HepG2 (cell line): ENCODE results near the gene ANAPC2. TPM values are rescaled to one million over a fixed set of nuclear protein-coding genes. Genes with fewer than 3 reads are reported as not detected.

Source experiments
- FOXK2 ChIP-seq: fragments of 450-650 bp; IDR thresholded peaks from 2 replicates; pipeline ENCODE4 v1.6.1; 2016
- FOXO1 ChIP-seq: sonication (generic); formaldehyde crosslinking; IDR thresholded peaks from 2 replicates; pipeline ENCODE4 v1.4.0; 2020; ENCODE audit warnings: missing genetic modification reagents
- HNRNPK ChIP-seq: fragments of 200-400 bp; formaldehyde crosslinking; IDR thresholded peaks from 2 replicates; pipeline ENCODE4 v1.6.1; 2018; ENCODE audit warnings: low read length, low read depth, moderate library complexity, mild to moderate bottlenecking; ENCODE audit not compliant: poor library complexity, severe bottlenecking
- KAT2B ChIP-seq: fragments of 150-350 bp; IDR thresholded peaks from 2 replicates; pipeline ENCODE4 v1.6.1; 2014; ENCODE audit warnings: low read depth, low read length, borderline replicate concordance
- KLF11 ChIP-seq: IDR thresholded peaks from 2 replicates; pipeline ENCODE4 v1.6.1; 2016; ENCODE audit warnings: missing compliant biosample characterization
- PCBP1 ChIP-seq: fragments of 200-400 bp; formaldehyde crosslinking; IDR thresholded peaks from 2 replicates; pipeline ENCODE4 v1.6.1; 2017; ENCODE audit warnings: mild to moderate bottlenecking, low read depth, low read length, borderline replicate concordance
- PCBP2 ChIP-seq: fragments of 200-400 bp; formaldehyde crosslinking; optimal IDR thresholded peaks from 2 replicates; pipeline ENCODE3; 2018; ENCODE audit warnings: low read length, low read depth; ENCODE audit not compliant: poor library complexity, severe bottlenecking
- SRF ChIP-seq: IDR thresholded peaks from 2 replicates; pipeline ENCODE4 v1.6.1; 2011; ENCODE audit warnings: mild to moderate bottlenecking, low read depth, low read length, moderate library complexity
- SYNCRIP ChIP-seq: fragments of 200-400 bp; formaldehyde crosslinking; IDR thresholded peaks from 2 replicates; pipeline ENCODE4 v1.6.1; 2018; ENCODE audit warnings: mild to moderate bottlenecking, low read depth, low read length; ENCODE audit not compliant: insufficient read depth
- TCF7L2 ChIP-seq: IDR thresholded peaks from 2 replicates; pipeline ENCODE4 v1.6.1; 2011; ENCODE audit warnings: mild to moderate bottlenecking, low read depth, low read length, moderate library complexity
- UBTF ChIP-seq: sonication (generic); formaldehyde crosslinking; IDR thresholded peaks from 2 replicates; pipeline ENCODE4 v1.4.0; 2020; ENCODE audit warnings: mild to moderate bottlenecking, missing genetic modification reagents
- ZGPAT ChIP-seq: IDR thresholded peaks from 2 replicates; pipeline ENCODE4 v1.6.1; 2016; ENCODE audit warnings: mild to moderate bottlenecking
- ZHX2 ChIP-seq, 2 experiments: sonication (generic) in 1 of 2; formaldehyde crosslinking in 1 of 2; IDR thresholded peaks; 2 replicates each; pipeline versions ENCODE4 v1.6.1 to v1.9.0; 2014 to 2022; ENCODE audit warnings: antibody characterized with exemption in 1 of 2, borderline replicate concordance in 1 of 2, inconsistent platforms in 1 of 2, low read depth in 1 of 2, missing genetic modification reagents in 1 of 2
- ZNF33B ChIP-seq: sonication (generic); formaldehyde crosslinking; IDR thresholded peaks from 2 replicates; pipeline ENCODE4 v1.5.1; 2020; ENCODE audit warnings: mild to moderate bottlenecking, missing genetic modification reagents
- ZSCAN30 ChIP-seq: sonication (generic); formaldehyde crosslinking; IDR thresholded peaks from 2 replicates; pipeline ENCODE4 v1.5.0; 2020; ENCODE audit warnings: mild to moderate bottlenecking, missing genetic modification reagents
- polyA plus RNA-seq, 8 experiments: library from polyadenylated mRNA; depleted of rRNA in 3 of 8; stranded (reverse) in 7 of 8; unstranded in 1 of 8; fragments of >200 nt; fragmentation: Illumina TruSeq in 4 of 8; extraction: Trizol in 4 of 8; gene quantifications; 2 replicates each; pipeline versions ENCODE4 v1.2.1 to v1.2.3, GENCODE V29; 2011 to 2016; ENCODE audit warnings: low read depth in 4 of 8, missing spikeins in 1 of 8, mixed read lengths in 1 of 8; ENCODE audit not compliant: insufficient read depth in 1 of 8
- total RNA-seq, 5 experiments: library from RNA; depleted of rRNA; stranded (reverse); fragments of >200 nt; fragmentation: Illumina TruSeq; extraction: Trizol; gene quantifications; 2 replicates each; pipeline ENCODE4 v1.2.3, GENCODE V29; 2016; ENCODE audit warnings: low read depth in 1 of 5

ANAPC2 gene
- total and polyA plus RNA-seq, 2 of the 13 experiments (the other 11 are each of a cell fraction or from before 2014, with no cell fraction given), result 12.3 to 15.4 TPM

GRCh38 chr9:137188490-137189296 lies at the start of gene ANAPC2, which contains the start of gene SSNA1 (continued):
- TF ChIP-seq ZHX2 (IDR thresholded peaks at IDR 0.05; ENCODE audit: low read depth) (peak; percentile 98), ZHX2 (CRISPR knock-in tag; IDR thresholded peaks at IDR 0.05; ENCODE audit: borderline replicate concordance) (peak; percentile 15; the same call in 1 of the 2 replicates), ZSCAN30 (CRISPR knock-in tag) (no peak), SRF (peak; percentile 94), KAT2B (no peak), TCF7L2 (no peak), ZNF33B (CRISPR knock-in tag) (peak; percentile 18; the same call in 1 of the 2 replicates), ZGPAT (CRISPR knock-in tag) (peak; percentile 89; the same call in 1 of the 2 replicates), FOXK2 (0 out of 2 replicates have a peak, but pooled peaks have one; percentile 54), KLF11 (CRISPR knock-in tag) (0 out of 2 replicates have a peak, but pooled peaks have one; percentile 25), UBTF (CRISPR knock-in tag) (peak; percentile 90), PCBP2 (no peak), HNRNPK (peak; percentile 39), PCBP1 (0 out of 2 replicates have a peak, but pooled peaks have one; percentile 49), FOXO1 (CRISPR knock-in tag) (peak; percentile 84), SYNCRIP (no peak)
